ENCODE measurements around the gene SBF1.

DNA sequence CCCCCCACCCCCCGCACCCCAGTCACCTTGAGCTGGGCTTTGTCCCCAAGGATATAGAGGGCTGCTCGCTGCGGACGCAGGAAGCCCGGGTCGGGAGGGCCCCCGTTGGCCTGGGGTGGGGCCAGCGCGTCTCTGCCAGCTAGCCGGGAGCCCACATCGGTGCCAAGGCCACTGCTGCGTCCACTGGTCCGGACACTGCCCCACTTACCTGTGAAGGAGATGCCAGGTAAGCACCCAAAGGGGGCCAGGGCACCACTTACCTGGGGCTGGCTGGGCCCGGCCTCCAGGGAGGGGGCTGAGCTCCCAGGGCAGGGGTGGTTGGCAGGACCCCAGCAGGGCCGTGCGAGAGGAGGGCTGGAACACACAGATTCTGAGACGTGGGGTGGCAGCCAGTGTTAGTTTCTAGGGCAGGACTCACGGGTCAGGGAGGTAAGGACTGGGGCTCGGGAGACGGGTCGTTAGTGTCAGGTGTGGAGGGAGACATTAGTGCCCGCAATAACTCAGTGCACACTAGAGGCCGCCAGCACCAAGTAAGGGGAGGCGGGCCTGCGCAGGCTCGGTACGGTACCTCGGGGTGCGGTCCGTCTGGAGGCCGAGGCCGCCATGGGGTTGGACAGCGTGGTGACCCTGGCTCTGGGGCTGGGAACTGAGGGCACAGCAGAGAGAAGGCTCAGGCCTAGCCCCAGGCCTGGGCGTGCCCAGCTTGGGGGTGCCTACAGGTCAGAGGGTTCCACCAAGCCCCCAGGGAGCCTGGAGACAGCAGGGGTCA lies 18.2 kb downstream of the SBF1 start:
- TF ChIP-seq, protein P1, sequence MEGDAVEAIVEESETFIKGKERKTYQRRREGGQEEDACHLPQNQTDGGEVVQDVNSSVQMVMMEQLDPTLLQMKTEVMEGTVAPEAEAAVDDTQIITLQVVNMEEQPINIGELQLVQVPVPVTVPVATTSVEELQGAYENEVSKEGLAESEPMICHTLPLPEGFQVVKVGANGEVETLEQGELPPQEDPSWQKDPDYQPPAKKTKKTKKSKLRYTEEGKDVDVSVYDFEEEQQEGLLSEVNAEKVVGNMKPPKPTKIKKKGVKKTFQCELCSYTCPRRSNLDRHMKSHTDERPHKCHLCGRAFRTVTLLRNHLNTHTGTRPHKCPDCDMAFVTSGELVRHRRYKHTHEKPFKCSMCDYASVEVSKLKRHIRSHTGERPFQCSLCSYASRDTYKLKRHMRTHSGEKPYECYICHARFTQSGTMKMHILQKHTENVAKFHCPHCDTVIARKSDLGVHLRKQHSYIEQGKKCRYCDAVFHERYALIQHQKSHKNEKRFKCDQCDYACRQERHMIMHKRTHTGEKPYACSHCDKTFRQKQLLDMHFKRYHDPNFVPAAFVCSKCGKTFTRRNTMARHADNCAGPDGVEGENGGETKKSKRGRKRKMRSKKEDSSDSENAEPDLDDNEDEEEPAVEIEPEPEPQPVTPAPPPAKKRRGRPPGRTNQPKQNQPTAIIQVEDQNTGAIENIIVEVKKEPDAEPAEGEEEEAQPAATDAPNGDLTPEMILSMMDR (optimal IDR thresholded peaks at IDR 0.05 in 1 of 3, IDR thresholded peaks at IDR 0.05 in 1 of 3, conservative IDR thresholded peaks at IDR 0.05 in 1 of 3; ENCODE audit: extremely low read depth in 1 of 3, insufficient read depth in 2 of 3, low read length in 3 of 3) = peak in 1 of 3 experiments; percentile 56
- TF ChIP-seq EZH2 (IDR thresholded peaks at IDR 0.05; ENCODE audit: low read length) = no peak

Data from keratinocyte (primary cell).